ENCODE measurements around the gene CEP128. TPM values are rescaled to one million over a fixed set of nuclear protein-coding genes. Genes with fewer than 3 reads are reported as not detected.

Gene CEP128
- total RNA-seq, 1 experiment from 2014 or later = 12.0 TPM

GRCh38 chr14:80699861-80700260 lies 241.7 kb downstream of the CEP128 start:
- DNase-seq (ENCODE audit: low spot score) = no peak
- no peak for TF ChIP-seq ESRRA (CRISPR knock-in tag; IDR thresholded peaks at IDR 0.05; ENCODE audit: borderline replicate concordance)
- TF ChIP-seq ARID4B (CRISPR knock-in tag; IDR thresholded peaks at IDR 0.05; ENCODE audit: borderline replicate concordance) = no peak
- no peak for TF ChIP-seq TEAD1 (CRISPR knock-in tag; IDR thresholded peaks at IDR 0.05)
- no peak for TF ChIP-seq AFF4 (CRISPR knock-in tag; IDR thresholded peaks at IDR 0.05; ENCODE audit: borderline replicate concordance)
- TF ChIP-seq ZNF219 (CRISPR knock-in tag; IDR thresholded peaks at IDR 0.05; ENCODE audit: borderline replicate concordance) = no peak
- no peak for TF ChIP-seq ZNF532 (CRISPR knock-in tag; IDR thresholded peaks at IDR 0.05; ENCODE audit: borderline replicate concordance)
- TF ChIP-seq NFATC4 (CRISPR knock-in tag; IDR thresholded peaks at IDR 0.05) = no peak
- no peak for TF ChIP-seq MYBL2 (CRISPR knock-in tag; IDR thresholded peaks at IDR 0.05)
- TF ChIP-seq ZSCAN18 (CRISPR knock-in tag; IDR thresholded peaks at IDR 0.05) = no peak
- no peak for TF ChIP-seq CDX4 (CRISPR knock-in tag; IDR thresholded peaks at IDR 0.05; ENCODE audit: borderline replicate concordance)
- no peak for TF ChIP-seq ETV6 (CRISPR knock-in tag; IDR thresholded peaks at IDR 0.05)
- no peak for TF ChIP-seq NFE2L1 (CRISPR knock-in tag; IDR thresholded peaks at IDR 0.05)
- TF ChIP-seq E2F5 (CRISPR knock-in tag; IDR thresholded peaks at IDR 0.05) = no peak
- TF ChIP-seq AR (CRISPR knock-in tag; IDR thresholded peaks at IDR 0.05) = no peak
- no peak for TF ChIP-seq EMX1 (CRISPR knock-in tag; IDR thresholded peaks at IDR 0.05)
- Mint-ChIP-seq H3K4me3 (no peak overlapping the region), H3K36me3 (no peaks in the 10 kb centered on the region), H3K9me3 (no peaks in the 10 kb centered on the region), H3K27ac (no peak overlapping the region), H3K27me3 (ENCODE audit: low read depth) (no peaks in the 10 kb centered on the region), H3K4me1 (no peaks in the 10 kb centered on the region)
- ATAC-seq = no peak
- ChIA-PET POLR2A (no interaction called here), CTCF (no interaction called here)

Measured in WTC11 (cell line).